OCI-LY3 (cell line): Measurements from ENCODE around the gene PAMR1.

Experiments
- EZH2phosphoT487 ChIP-seq: fragments of 200-600 bp; shearing (Covaris generic); IDR thresholded peaks from 2 replicates; pipeline ENCODE4 v1.6.1; 2018; ENCODE audit warnings: antibody characterized with exemption, mixed run types, low read depth
- TF ChIP-seq, protein P1 (sequence below): fragments of 200-600, 300-600 bp; sonication (generic); IDR thresholded peaks from 2 replicates; pipeline ENCODE4 v1.5.1; 2014; ENCODE audit warnings: antibody characterized with exemption, low read length, low read depth

DNA sequence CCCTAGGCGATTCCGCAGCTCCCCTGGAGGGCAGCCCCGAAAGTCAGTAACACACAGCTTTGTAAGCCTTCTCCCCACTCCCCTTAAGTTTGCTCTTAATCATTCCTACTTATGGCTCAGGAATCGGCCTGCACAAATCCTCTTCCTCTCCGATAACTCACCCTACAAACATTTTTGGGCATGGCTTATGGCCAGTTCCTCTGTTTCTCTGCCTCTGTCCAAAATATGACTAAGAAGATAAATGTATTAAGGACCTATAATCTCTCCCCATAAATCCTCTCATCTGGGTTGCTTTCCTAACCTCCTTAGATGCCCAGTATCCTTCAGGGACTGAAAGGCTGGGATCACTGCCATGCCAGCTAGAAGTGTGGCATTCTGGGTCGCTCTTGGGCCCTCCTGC lies 41.0 kb downstream of the PAMR1 start:
- TF ChIP-seq, protein P1, sequence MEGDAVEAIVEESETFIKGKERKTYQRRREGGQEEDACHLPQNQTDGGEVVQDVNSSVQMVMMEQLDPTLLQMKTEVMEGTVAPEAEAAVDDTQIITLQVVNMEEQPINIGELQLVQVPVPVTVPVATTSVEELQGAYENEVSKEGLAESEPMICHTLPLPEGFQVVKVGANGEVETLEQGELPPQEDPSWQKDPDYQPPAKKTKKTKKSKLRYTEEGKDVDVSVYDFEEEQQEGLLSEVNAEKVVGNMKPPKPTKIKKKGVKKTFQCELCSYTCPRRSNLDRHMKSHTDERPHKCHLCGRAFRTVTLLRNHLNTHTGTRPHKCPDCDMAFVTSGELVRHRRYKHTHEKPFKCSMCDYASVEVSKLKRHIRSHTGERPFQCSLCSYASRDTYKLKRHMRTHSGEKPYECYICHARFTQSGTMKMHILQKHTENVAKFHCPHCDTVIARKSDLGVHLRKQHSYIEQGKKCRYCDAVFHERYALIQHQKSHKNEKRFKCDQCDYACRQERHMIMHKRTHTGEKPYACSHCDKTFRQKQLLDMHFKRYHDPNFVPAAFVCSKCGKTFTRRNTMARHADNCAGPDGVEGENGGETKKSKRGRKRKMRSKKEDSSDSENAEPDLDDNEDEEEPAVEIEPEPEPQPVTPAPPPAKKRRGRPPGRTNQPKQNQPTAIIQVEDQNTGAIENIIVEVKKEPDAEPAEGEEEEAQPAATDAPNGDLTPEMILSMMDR = no peak
- no peak for TF ChIP-seq EZH2phosphoT487
